Pancreas (tissue), 10 donors: ENCODE results near the gene BCL7B. TPM values are rescaled to one million over a fixed set of nuclear protein-coding genes. Genes with fewer than 3 reads are reported as not detected.
"Not testable (repeated sequence)": the region's sequence is repeated elsewhere in the genome, so short reads cannot be mapped to it uniquely, and the experiment has no call there.

Source experiments
- ATAC-seq, 4 donors: fragments of 200-7000 bp; cut with Tn5 transposase; one replicate each; pipeline versions ENCODE4 v1.8.0 to v1.9.1; 2020; ENCODE audit warnings: mild to moderate bottlenecking in 4 of 4, moderate library complexity in 4 of 4
- DNase-seq, 6 donors: peaks; one replicate each; pipeline ENCODE4 v3.0.0-alpha.2; 2020
- FAIRE-seq: peaks from 2 replicates; lab custom pipeline; 2012; peaks lifted over from hg19 to GRCh38; lab: Jason Lieb, UNC
- H3K27ac ChIP-seq, 4 donors: fragments of 200-600 bp; sonication (generic); 1 replicate in 3 of 4; 2 replicates in 1 of 4; pipeline versions ENCODE4 v1.5.0 to v1.8.0; 2020
- H3K27me3 ChIP-seq, 4 donors: fragments of 200-600 bp; one replicate each; pipeline ENCODE4 v1.8.0; 2021
- H3K36me3 ChIP-seq, 3 donors: fragments of 200-600 bp; sonication (generic) in 1 of 3; one replicate each; pipeline versions ENCODE4 v1.5.0 to v1.8.0; 2020 to 2021
- H3K4me1 ChIP-seq, 3 donors: fragments of 200-600 bp; one replicate each; pipeline ENCODE4 v1.8.0; 2021
- H3K4me3 ChIP-seq, 4 donors: fragments of 200-600 bp; sonication (generic) in 2 of 4; one replicate each; pipeline versions ENCODE4 v1.5.0 to v1.8.0; 2020 to 2021
- H3K9me3 ChIP-seq, 4 donors: fragments of 200-600 bp; one replicate each; pipeline ENCODE4 v1.8.0; 2021
- WGBS, 2 donors: extraction: QIAGEN DNeasy Blood & Tissue Kit; methylation state at CpG; one replicate each; pipeline ENCODE4 v1.1.7; 2013; 5-methylcytosine and 5-hydroxymethylcytosine counted together
- intact Hi-C, 3 donors: fragments of 100-400 bp; cut with DNase I; formaldehyde crosslinking; loops; one replicate each; pipeline versions ENCODE4 v1.11.1 to v1.14.2; 2022
- polyA plus RNA-seq, 2 donors: library from polyadenylated mRNA; stranded (reverse); fragments of 200-250 nt; gene quantifications; one replicate each; pipeline ENCODE4 v1.2.3, GENCODE V29; 2013
- total RNA-seq, 6 donors: library from RNA; stranded (reverse); fragmentation: NEBNext Ultra II Directional in 4 of 6; extraction: Animal tissue kit (Norgen Biotek cat#: 25700) in 4 of 6; gene quantifications; one replicate each; pipeline versions ENCODE4 v1.2.1 to v1.2.4, GENCODE V29; 2021 to 2023
- TF ChIP-seq, protein P1 (sequence below), 4 donors: fragments of 200-600 bp; sonication (generic) in 3 of 4; IDR thresholded peaks; one replicate each; pipeline versions ENCODE4 v1.5.0 to v1.8.0; 2021; ENCODE audit warnings: antibody characterized with exemption in 4 of 4
- donor health status: healthy with polysubstance abuse.
- donor health status: DM: no; HTN: no; CAD: no; lungs with moderate emphysema.
- donor health status: DM: no; HTN: no; CAD: no.
- donor health status: control.
- donor health status: control.
- donor health status: Bipolar disorder and iron deficiency.
- donor health status: DM: yes; HTN: yes; CAD: no.
- donor health status: DM: no; HTN: no; CAD: no.
- donor health status: DM: no; HTN: no; CAD: no.
- donor health status: DM: yes; HTN: yes; CAD: no.

BCL7B gene
- total and polyA plus RNA-seq, 8 donors, result 13.5 to 44.6 (median 17.6) TPM

DNA sequence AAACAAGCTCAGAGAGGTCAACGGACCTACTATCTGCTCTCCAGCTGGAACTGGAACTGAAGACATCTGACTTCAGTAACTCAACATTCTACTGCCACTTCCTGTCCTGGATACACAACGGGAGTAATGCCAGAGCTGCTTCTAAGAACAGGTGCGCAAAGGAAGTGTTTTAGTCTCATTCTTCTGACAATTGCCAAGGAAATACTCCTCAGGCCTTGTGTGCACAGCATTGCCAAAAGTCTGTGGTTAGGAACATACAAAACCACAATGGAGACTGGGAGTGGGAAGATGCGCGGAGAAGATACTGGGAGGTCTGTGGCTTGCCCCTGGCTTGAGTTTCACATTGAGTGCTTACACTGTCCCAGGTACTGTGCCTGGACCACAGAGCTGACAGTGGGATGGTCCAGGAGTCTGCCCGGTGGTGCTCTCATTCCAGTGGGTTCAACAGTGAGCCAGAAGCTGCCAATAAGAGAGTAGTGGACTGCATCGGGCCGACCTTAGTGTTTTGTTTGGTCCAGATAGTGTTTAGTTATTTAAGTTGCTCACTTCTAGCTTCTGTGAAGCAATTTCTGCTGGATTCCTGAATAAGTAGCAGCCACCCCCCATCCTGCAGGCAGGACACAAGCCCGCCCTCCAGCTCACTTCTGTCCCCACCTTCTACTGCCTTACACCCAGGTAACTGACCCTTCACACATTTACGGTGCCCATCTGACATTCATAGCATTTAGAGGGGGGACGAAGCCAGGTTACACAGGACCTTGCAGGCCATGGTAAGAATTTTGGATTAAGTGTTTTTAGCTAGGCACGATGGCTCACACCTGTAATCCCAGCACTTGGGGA is 10.6 kb upstream of the BCL7B start:
- intact Hi-C loops, result no loop called here
- FAIRE-seq (no peak), ATAC-seq (peak in 2 of 4 donors; percentile 12 to 18), DNase-seq (peak in 1 of 6 donors; percentile 11)
- H3K27ac ChIP-seq, result no peak overlapping the region
- WGBS, 2 donors, result 72 to 76% methylated on average over 12 of the region's 12 CpGs
- no peaks in the 10 kb centered on the region for H3K9me3 ChIP-seq
- TF ChIP-seq, protein P1, sequence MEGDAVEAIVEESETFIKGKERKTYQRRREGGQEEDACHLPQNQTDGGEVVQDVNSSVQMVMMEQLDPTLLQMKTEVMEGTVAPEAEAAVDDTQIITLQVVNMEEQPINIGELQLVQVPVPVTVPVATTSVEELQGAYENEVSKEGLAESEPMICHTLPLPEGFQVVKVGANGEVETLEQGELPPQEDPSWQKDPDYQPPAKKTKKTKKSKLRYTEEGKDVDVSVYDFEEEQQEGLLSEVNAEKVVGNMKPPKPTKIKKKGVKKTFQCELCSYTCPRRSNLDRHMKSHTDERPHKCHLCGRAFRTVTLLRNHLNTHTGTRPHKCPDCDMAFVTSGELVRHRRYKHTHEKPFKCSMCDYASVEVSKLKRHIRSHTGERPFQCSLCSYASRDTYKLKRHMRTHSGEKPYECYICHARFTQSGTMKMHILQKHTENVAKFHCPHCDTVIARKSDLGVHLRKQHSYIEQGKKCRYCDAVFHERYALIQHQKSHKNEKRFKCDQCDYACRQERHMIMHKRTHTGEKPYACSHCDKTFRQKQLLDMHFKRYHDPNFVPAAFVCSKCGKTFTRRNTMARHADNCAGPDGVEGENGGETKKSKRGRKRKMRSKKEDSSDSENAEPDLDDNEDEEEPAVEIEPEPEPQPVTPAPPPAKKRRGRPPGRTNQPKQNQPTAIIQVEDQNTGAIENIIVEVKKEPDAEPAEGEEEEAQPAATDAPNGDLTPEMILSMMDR (IDR thresholded peaks at IDR 0.05), result no peak
- peaks cover 6 to 37% (median 26%) of the 10 kb centered on the region in 3 donors for H3K36me3 ChIP-seq
- no peaks in the 10 kb centered on the region for H3K27me3 ChIP-seq
- no peak overlapping the region for H3K4me3 ChIP-seq
- H3K4me1 ChIP-seq, result no peaks in the 10 kb centered on the region

DNA sequence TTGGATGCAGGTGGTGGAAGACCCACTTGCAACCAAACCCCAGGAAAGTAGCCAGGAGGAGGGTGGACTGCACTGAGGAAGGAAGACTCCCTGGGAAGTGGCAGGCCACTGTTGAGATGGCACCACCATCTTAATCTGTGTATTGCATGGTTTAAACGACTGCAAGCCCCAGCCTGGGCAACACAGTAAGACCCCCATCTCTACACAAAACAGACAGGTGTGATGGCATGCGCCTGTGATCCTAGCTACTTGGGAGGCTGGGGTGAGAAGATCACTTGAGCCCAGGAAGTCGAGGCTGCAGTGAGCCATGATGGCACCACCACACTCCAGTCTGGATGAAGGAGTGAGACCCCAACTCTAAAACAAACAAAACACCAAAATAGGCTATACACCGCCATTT is 9.7 kb upstream of the BCL7B start:
- Histone ChIP-seq H3K9me3 (no peaks in the 10 kb centered on the region), H3K27me3 (no peaks in the 10 kb centered on the region), H3K36me3 (peaks cover 6 to 28% (median 18%) of the 10 kb centered on the region in 3 donors), H3K4me1 (no peaks in the 10 kb centered on the region), H3K27ac (no peak overlapping the region), H3K4me3 (no peak overlapping the region)
- WGBS, 2 donors, result 86 to 91% methylated on average over 4 of the region's 4 CpGs
- FAIRE-seq, result no peak
- TF ChIP-seq, protein P1 (IDR thresholded peaks at IDR 0.05), result no peak
- intact Hi-C loops, result no loop called here
- ATAC-seq, result no peak
- DNase-seq, result peak in 1 of 6 donors; percentile 17

DNA sequence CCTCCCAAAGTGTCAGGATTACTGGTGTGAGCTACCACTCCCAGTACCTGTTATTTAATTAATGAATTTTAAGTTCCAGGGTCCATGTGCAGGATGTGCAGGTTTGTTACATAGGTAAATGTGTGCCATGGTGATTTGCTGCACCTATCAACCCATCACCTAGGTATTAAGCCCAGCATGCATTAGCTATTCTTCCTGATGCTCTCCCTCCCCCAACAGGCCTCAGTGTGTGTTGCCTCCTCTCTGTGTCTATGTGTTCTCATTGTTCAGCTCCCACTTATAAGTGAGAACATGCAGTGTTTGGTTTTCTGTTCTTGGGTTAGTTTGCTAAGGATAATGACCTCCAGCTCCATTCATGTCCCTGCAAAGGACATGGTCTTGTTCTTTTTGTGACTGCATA is 8.9 kb upstream of the BCL7B start:
- H3K4me1 ChIP-seq, H3K27me3 ChIP-seq, intact Hi-C loops, H3K9me3 ChIP-seq, FAIRE-seq, H3K27ac ChIP-seq, ATAC-seq, DNase-seq: not testable (repeated sequence)
- Histone ChIP-seq H3K4me3 (peak overlapping the region in 1 of 4 donors; percentile 26), H3K36me3 (peaks cover 6 to 21% (median 14%) of the 10 kb centered on the region in 3 donors)

DNA sequence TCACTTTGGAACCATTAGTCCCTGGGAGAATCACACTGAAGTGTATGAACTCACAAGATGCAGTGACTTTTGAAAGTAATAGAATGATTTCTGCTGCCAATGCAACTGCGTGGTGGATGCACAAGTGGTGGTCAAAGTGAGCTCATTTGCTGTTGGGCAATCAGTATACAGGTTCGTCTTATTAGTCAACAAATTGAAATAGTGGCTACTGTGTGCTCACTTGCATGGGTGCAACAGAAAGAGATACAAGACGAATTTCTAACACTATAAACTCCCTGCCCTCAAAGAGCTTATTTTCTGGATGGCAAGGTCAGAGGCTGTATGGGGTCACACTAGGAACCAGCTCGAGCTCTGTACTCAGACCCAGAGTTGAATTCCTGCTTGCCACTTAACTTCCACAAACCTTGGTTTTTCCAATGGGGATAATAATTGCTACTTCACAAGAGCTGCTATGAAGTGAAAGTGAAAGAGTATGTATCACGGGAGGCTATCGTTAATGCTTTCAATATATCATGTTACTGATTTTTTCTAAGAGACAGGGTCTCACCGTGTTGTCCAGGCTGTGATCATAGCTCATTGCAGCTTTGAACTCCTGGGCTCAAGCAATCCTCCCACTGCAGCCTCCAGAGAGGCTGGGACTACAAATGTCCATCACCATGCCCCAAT is 8.3 kb upstream of the BCL7B start:
- FAIRE-seq (no peak), DNase-seq (no peak), ATAC-seq (no peak)
- TF ChIP-seq, protein P1 (IDR thresholded peaks at IDR 0.05), result no peak
- intact Hi-C loops, result no loop called here
- H3K9me3 ChIP-seq, result no peaks in the 10 kb centered on the region
- peaks cover 6 to 14% (median 9%) of the 10 kb centered on the region in 3 donors for H3K36me3 ChIP-seq
- no peaks in the 10 kb centered on the region for H3K27me3 ChIP-seq
- WGBS, 2 donors, result 55 to 58% methylated on average over 7 of the region's 7 CpGs
- H3K4me1 ChIP-seq, result no peaks in the 10 kb centered on the region
- peak overlapping the region in 1 of 4 donors; percentile 26 for H3K4me3 ChIP-seq
- no peak overlapping the region for H3K27ac ChIP-seq

DNA sequence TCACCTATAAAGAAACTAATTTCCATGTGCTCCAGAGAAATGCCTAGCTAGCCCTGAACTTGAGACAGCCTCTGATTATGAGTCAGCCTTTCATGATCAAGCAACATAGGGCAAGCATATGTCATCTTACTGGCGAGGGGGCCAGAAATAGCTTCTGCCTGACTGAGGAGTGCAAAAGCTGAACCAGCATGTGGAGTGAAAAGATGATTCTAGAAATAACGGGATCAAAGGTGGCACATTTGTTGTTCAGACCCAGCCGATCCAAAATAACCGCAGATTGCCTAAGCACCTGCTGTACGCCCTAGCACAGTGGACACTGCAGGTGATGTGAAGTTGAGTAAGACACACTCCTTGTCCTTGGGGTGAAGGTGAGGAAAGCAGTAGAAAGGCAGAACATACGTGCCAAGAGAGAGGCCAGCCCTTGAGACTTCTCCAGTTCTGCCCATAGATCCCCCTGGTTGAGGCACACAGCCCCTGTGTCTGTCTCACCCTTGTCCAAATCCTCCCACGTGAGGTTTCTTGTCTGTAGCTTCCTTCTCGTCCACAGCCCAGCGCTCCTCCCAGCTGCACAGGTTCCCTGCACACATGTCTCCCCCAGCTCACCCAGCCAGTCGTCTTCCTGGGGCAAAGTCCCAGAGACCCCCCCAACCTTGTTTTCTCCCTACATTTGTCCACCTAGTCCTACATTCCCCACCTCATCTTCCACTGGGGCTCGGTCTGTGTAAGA is 2.8 kb upstream of the BCL7B start:
- ATAC-seq, result no peak
- Histone ChIP-seq H3K9me3 (no peaks in the 10 kb centered on the region), H3K4me3 (no peak overlapping the region), H3K36me3 (no peaks in the 10 kb centered on the region), H3K27me3 (no peaks in the 10 kb centered on the region), H3K27ac (no peak overlapping the region), H3K4me1 (peaks cover 6 to 12% (median 10%) of the 10 kb centered on the region in 3 donors)
- intact Hi-C loops, result no loop called here
- DNase-seq, result peak in 1 of 6 donors; percentile 19
- FAIRE-seq, result no peak
- WGBS, 2 donors, result 45 to 52% methylated on average over 11 of the region's 11 CpGs
- TF ChIP-seq, protein P1 (IDR thresholded peaks at IDR 0.05), result no peak
